ENCODE results near the gene LRRC15.

Gene LRRC15

DNA sequence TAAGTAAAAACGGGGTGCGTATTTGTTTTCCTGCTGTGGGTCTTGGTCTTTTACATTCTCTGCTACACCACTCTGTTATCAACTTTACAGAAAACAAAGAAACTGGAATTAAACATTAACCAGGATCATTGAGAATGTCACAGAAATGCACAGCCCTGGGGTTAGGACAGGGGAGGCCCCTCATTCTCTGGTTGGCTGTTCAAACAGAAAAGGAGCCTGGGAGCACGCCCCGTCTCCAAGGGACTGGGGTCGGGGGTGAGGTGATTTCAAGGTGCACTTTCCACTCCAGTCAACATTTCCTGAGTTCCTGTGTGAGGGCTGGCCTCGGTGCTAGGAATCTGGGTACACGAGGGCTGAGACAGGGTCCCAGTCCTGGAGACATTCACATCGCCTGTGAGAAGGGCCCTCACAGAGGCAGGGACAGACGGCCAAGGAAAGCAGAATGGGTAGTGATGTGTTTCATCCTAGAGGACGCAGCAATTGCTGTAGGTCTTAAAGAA lies 48.7 kb downstream of the LRRC15 start:
- DNase-seq (ENCODE audit: low read depth in 1 of 2, low spot score in 1 of 2) = no peak

DNA sequence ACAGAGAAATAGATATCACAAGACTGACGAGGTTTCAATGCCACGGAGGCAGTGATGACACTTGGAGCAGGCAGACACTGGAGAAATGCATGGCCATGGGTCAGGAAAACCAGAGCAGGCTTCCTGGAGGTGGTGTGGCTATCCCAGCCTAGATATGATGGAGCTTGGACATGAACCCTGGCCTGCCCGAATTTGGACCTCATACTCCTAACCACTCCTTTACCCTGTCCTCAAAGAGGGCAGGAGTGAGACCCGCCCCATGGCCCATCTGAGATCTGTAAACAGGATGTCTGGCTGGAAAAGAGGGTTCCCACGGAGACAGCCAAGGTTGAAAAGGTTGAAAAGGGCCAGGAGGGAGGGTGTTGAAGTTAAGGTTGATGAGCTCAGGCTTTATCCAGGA lies 49.4 kb downstream of the LRRC15 start:
- no peak for DNase-seq (ENCODE audit: low read depth in 1 of 2, low spot score in 1 of 2)

DNA sequence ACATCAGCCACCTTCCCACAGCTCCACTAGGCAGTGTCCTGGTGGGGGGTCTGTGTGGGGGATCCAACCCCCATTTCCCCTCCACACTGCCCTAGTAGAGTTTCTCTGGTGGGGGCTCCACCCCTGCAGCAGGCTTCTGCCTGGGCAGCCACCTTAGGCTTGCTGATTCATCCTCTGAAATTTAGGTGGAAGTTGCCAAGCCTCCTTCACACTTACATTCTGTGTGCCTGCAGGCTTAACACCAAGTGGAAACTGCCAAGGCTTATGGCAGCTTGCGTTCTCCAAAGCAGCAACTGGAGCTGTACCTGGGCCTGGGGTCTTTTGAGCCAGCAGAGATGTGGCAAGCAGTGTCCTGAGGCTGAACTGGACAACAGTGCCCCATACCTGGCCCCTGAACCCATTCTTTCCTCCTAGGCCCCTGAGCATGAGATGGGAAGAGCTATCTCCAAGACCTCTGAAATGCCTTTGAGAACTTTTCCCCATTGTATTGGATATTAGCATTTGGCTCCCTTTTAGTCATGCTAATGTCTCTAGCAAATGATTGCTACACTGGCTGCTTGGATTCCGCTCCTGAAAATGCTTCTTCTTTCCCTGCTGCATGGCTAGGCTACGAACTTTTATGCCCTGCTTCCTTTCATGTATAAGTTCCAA lies 50.9 kb downstream of the LRRC15 start:
- DNase-seq (ENCODE audit: low read depth in 1 of 2, low spot score in 1 of 2) = no peak

DNA sequence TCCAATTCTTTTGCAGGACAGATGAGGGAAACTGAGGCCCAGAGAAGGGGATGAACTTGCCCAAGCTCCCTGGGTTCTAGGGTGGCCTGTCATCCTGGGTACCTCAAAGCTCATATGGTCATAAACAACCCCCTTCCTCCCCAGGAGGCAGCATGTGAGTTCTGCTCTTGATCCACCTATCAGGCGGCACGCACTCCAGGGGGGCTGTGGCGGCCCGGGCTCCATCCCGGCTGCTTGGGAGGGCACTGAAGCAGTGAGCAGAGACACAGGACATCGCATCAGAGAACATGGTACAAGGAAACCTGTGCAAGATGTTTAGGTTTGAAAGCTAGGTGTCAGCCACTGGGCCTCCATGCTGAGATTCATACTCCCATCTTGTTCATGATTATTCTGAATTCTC lies 52.6 kb downstream of the LRRC15 start:
- no peak for DNase-seq (ENCODE audit: low read depth in 1 of 2, low spot score in 1 of 2)

DNA sequence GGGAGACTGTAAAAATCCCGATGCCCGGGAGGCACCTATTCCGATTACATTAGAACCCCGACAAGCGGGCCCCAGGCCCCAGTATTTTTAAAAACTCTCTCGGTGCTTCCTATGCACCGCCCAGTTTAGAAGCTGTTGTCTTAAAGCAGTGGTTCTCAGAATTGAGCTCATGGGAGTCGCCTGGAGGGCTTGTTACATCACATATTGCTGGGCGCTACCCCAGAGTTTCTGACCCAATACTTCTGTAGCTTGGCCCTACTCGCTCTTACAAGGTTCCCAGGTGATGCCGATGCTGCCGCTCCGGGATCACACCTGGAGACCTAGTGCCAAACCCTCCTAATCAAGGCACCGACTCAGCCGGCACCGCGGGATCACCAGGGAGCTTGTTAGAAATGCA lies 53.6 kb downstream of the LRRC15 start:
- no peak for DNase-seq (ENCODE audit: low read depth in 1 of 2, low spot score in 1 of 2)

DNA sequence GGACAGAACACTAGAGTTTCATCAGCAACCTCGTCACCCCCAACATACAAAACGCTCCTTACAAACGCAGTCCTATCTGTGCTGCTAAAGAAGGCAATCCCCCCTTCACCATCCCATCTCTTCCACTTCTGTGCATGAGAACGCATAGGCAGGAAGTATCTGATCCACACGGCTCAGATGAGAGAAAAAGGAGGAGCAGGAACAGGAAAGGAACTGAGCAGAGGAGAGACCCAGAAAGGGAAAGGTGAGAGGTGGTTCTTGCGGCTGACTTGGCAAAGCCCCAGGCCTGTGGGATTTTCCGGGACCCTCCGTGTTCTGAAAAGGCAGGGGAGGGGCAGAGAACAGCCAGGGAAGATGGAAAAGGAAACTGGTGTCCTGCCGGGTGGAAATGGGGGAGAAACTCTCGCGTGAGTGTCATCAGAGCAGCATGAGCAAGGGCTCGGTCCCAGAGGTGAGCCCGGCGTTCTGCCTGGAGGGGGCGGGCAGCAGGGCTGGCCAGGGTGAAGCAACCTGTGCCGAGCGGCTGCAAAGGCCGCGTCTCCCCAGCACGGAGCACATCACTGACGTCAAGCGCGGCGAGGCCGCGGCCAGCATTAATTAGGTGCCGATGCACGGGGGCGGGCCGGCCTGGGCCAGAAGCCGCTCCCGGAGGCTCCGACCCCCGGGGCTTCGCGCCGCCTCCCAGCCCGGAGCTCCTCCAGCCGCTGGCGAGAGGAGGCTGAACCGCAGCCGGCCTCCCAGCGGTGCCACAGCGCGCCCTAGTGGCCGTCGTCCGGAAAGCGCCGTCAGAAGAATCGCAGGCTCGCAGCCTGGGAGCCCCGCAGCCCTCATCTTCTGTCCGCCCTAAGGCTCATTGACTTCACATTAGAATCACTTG lies 54.2 kb downstream of the LRRC15 start:
- peak; percentile 75 to 80 for DNase-seq (ENCODE audit: low read depth in 1 of 2, low spot score in 1 of 2)

DNA sequence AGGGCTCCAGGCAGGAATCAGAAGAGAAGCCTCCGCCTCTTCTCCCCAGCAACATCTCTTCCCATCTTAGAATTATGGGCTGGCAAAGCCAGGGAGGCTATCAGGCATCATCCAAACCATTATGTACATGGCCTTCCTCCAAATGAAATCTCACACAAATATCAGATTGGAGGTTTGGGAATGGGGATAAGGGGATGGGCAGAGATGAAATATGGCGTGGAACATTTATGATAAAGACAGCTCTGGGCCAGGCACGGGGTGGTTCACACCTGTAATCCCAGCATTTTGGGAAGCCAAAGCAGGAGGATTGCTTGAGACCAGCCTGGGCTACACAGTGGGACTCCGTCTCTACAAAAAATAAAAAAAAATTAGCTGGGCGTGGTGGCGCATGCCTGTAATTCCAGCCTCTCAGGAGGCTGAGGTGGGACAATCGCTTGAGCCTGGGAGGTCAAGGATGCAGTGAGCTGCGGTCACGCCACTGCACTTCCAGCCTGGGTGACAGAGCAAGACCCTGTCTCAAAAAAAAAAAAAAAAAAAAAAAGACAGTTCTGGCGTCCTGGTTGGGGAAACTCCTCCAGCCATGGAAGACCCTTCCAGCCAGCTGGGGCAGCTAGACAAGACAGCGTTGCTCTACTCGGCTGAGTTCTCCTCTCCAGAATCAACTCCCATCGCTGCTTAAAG lies 55.0 kb downstream of the LRRC15 start:
- no peak for DNase-seq (ENCODE audit: low read depth in 1 of 2, low spot score in 1 of 2)

DNA sequence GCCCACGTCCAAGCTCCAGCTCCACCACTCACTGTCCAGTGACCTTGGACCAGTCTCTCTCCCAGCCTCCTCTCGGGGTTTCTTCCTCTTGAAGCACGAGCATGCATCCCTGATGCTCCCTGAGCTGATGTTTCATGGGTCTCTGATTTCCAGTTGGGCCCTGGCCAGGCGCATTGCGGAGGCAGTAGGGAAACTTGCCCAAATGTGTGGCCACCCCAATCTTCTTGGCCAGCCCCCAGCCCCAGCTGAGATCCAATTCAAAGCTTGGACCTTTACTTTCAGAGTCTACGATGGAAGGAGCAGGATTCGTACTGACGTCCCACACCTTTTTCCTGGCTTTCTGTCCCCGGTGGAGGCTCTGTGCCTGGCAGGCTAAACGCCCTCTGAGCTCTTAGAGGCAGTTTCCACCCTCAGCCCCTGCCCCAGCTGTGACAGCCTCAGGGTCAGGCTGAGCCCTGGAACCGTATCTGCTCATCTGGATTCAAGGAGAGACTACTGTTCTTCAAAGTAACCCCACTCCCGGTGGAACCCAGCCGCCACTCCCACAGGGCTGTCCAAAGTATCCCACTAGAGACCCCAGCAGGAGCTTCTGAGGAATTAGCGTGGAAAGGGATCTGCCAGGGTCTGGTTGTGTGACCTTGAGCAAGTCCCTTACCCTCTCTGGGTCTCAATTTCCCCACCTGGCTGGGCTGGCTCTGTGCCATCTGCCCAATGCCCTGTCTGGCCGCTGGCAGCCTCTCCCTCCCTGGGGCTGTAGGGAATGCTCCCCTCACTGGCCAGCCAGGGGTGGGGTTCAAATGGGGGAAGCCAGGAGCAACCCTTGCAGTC lies 55.8 kb downstream of the LRRC15 start:
- DNase-seq (ENCODE audit: low read depth in 1 of 2, low spot score in 1 of 2) = no peak

DNA sequence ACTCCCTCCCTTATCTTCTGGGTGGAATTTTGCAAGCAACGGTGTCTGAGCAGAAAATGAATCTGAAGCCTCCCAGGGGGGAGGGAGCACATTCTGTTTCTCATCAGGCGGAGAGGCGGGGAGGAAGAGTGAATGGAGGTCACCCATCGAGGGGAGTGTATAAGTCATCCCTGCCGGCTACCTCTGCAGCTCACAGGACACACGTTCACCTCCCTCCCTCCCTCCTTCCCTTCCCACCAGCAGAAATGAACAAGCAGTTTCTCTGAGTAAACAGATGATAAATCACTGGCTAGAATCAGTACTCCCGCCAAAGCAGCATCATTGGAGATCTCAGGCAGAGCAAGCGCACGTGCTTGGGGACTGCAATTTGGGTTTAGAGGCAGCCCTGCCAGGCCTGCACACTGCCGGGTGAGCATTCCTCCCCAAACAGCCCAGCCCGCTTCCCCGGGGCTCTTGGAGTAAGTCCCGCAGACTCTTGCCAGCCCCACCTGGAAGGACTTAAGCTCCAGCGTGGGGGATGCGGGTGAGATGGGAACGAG lies 56.7 kb downstream of the LRRC15 start:
- no peak for DNase-seq (ENCODE audit: low read depth in 1 of 2, low spot score in 1 of 2)

DNA sequence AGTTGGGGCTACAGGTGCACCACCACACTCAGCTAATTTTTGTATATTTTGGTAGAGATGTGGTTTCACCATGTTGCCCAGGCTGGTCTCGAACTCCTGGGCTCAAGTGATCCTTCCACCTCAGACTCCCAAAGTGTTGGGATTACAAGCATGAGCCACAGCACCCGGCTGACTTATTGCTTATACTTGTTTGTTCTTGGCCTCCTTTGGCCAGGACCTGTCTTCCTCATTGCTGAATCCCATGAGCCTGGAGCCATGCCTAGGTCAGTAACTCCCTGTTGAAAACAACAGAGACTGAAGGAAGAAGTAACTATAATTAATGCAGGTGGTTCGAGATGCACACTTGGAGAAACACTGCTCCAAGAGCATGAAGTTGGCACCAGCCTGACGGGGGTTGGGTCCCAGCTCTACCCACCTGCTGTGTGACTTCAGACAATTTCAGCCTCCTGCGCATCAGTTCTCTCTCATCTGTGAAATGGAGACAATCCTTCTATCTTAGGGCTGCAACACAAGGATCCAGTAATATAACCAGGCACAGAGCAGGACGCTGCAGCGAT lies 57.3 kb downstream of the LRRC15 start:
- no peak for DNase-seq (ENCODE audit: low read depth in 1 of 2, low spot score in 1 of 2)

DNA sequence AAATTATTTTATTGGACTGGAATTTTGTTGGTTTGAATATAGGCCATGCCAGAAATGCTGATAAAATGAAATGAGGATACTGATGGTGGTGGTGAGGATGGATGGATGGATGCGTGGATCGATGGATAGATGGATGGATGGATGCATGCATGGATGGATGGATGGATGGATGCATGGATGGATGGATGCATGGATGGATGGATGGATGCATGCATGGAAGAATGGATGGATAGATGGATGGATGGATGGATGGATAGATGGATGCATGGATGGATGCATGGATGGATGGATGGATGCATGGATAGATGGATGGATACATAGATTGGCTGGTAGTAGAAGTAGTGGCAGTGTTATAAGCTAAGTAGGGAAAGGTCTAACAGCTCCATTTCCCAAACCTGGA lies 58.5 kb downstream of the LRRC15 start:
- DNase-seq (ENCODE audit: low read depth in 1 of 2, low spot score in 1 of 2) = no peak

DNA sequence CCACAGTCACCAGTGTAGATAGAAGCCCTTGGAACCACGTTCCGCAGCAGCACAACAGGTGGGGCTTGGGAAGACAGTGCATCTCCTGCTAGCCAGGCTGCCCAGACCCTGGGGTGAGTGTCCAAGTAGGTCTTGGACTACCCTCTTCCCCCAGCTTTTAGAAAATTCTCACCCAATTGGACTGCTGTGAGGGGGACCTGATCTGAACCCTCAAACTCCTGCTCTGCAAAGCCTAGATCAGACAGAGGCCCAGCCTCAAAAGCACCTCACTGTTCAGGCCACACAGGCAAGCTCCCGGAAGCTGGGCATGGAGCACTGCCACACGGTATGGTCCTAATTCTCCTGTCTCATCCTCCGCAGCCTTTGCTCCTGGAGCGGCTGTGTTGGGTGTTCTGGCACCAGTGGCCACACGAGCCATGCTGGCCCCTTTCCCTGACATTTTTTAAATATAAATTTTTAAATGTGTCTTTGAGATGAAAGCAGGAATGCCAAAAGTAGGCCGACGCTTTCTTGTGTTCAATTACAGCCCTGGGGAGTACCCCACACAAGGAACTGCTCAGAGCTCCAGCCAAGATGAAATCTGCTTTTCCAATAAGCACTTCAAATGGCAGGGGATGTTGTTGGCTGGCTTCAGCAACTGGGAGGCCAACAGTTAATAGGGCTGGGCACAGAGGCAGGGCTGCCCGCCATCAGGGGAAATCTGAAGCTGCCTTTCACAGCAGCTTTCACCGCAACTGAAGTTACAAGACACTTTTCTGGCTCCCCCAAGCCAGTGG lies 59.3 kb downstream of the LRRC15 start:
- DNase-seq (ENCODE audit: low read depth in 1 of 2, low spot score in 1 of 2) = no peak

DNA sequence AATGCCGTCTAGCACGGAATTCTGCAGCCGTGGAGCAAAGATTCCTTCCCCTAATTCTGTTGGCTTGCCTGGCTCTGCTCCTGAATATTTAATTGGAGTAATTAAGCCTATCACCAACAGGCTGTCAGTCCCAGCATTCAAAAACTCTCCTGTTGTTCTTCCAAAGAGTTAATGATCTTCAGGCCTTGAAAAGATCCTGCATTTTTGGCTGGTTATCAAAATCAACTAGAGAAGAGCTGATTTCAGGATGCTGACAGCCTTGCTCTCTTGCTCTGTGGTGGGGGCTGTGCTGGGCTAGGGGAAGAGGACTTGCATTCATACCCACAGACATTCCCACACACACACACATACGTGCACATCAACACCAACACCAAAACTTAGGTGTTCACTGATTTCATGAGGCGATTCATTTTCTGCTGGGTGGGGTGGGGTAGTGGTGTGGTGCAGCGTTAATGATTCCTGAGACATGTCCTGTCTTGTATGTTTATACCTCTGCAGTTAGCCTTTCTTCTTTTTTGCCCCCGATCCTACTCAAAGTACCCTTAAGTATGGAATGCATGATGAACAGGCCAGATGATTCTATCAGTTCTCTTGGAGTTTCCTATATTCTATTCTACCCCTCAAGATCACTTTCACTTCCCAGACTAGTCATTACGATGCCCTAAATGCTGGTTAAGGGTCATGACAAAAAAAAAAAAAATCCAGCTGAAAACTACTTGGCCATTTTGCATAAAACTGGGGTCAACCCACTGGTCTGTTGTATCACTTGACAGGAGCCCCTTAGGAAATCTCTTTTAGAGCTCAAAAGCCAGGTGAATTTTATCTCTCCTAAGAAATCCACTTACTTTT lies 60.7 kb downstream of the LRRC15 start:
- DNase-seq (ENCODE audit: low read depth in 1 of 2, low spot score in 1 of 2) = no peak

DNA sequence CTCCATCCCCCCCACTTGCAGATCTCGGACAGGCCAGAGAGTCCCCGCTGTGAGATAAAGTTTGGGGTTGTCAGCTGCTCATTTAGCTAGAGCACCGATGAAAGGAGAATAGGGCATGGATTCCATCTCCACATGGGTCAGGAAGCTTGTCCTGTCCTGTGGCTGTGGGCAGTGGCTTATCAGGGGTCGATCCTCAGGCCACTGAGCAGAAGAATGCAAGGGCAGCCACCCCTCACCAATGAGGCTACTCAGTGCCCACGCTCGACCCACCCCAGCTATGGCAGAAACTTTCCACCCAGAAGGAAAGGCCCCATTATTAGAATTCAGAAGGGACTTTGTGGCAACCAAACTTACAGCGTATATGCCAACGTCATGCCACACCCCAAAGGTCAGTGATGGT lies 61.7 kb downstream of the LRRC15 start:
- DNase-seq (ENCODE audit: low read depth in 1 of 2, low spot score in 1 of 2) = no peak

DNA sequence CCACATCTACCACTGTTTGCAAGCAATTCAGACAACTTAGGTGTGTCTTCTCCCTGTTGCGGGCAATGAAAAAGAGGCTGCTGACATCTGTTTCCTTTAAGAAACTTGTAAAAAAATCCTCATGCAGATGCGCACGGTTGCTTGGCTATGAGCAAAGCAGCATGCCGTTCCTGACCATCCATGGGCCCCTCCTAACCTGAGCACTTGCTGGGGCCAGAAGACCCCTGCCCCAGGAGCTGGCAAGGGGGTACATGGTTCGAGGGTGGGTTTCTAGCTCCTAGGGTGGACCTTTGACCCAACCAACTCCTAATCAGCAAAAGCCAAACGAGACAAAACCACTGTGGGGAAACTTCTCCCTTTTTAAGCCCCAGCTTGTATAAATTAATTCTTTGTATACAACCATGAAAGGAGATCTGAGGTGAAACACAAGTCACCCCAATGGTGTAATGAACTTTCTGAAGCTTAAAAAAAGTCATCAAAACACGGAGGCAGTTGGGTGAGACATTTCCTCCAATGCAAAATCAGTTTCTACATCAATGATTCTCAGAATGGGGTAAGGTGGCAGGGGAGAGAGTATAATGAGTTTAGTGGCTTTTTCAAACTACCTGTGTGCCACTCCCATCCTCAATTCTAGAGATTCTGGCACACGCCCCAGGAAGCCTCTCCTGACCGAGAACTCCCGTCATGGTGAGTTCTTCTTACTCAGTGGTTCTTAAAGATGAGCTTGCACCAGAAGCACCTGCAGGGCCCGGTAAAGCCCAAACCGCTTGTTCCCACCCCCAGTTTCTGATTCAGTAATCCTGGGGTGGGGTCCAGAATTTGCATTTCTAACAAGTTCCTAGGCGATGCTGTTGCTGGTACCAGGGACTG lies 62.5 kb downstream of the LRRC15 start:
- no peak for DNase-seq (ENCODE audit: low read depth in 1 of 2, low spot score in 1 of 2)

DNA sequence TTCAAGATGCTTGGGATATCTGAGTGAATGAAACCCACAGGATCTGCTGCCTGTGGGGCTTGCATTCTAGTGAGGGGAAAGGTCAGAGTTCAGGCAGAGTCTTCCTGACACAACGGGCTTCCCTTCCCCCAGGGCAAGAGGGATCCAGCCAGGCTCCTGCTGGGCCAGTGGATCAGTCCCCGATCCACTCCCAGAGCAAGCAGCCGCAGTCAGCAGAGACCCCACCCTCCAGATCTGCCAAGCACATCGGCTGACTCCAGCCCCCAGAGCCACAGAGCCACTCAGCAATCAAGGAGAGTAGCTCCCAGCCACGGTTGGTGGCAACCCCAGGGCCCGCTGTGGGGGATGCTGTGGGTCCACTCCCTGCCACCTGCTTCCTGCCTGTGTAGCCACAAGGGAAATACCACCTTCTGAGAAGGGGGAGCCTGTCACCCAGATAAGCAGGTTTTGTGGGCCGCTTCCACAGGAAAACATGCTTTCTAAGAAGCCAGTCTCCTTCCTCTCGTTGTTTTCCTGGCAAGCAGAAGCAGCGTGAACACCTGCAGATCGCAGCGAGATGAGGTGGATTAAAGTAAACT lies 63.3 kb downstream of the LRRC15 start:
- DNase-seq (ENCODE audit: low read depth in 1 of 2, low spot score in 1 of 2) = no peak

DNA sequence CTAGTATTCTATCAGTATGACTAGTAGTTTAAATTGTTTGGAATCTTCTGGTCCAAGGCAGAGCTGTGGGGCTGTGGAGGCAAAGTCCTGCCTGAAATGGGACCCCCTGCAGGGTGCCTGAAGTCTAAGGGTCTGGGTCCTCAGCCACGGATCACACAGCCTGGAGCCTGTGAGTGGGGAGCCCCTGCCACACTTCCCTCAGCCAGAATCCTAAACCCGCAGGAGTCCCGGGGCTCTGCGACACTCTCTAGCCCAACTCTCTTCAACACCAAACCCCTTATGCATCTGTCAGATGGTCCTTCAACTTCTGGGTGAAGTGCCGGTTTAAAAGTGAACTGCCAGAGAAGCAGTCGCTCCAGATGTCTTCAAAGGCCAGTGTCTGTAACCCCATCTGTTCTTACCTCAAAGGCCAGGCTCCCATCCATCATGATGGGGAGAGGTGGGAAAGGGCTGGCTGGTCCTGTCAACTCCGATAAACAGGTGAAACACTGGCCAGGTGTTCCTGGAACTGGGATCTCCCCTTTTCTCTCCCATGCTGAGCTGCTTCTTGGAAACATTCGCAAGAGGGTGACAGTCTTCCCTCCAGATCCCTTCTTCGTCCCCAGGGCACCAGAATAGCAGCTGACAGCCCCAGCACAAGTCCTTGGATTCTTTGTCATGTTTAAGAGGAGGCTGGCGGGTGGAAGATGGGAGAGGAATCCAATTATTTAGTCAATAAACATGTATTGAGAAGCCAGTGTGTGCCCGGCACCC lies 64.0 kb downstream of the LRRC15 start:
- no peak for DNase-seq (ENCODE audit: low read depth in 1 of 2, low spot score in 1 of 2)
